Neural progenitor cell (in vitro differentiated cells): ENCODE results near the gene CCL27. TPM values are rescaled to one million over a fixed set of nuclear protein-coding genes. Genes with fewer than 3 reads are reported as not detected.
A peak's percentile ranks its signal among the peaks of the same experiment; 100 is the strongest.

Experiments
- DNase-seq: peaks from one replicate; pipeline ENCODE4 v3.0.0-alpha.2; 2016; ENCODE audit warnings: low spot score
- H2AFZ ChIP-seq: fragments of 200-600 bp; sonication (generic); replicated peaks from 2 replicates; pipeline ENCODE4 v1.6.1; 2016; ENCODE audit warnings: antibody characterized with exemption
- H3F3A ChIP-seq: fragments of 200-600 bp; sonication (generic); 2 replicates; pipeline ENCODE4 v1.6.1; 2016; ENCODE audit warnings: antibody characterized with exemption, low read depth
- H3K27ac ChIP-seq: fragments of 200-600 bp; sonication (generic); 2 replicates; pipeline ENCODE4 v1.5.1; 2016; ENCODE audit warnings: mild to moderate bottlenecking
- H3K27me3 ChIP-seq: fragments of 200-600 bp; sonication (generic); 2 replicates; pipeline ENCODE4 v1.6.1; 2016; ENCODE audit warnings: mild to moderate bottlenecking, moderate library complexity
- H3K36me3 ChIP-seq: fragments of 200-600 bp; sonication (generic); 2 replicates; pipeline ENCODE4 v1.5.1; 2016
- H3K4me1 ChIP-seq: fragments of 200-600 bp; sonication (generic); 2 replicates; pipeline ENCODE4 v1.6.1; 2016; ENCODE audit warnings: mixed run types
- H3K4me2 ChIP-seq: fragments of 200-600 bp; sonication (generic); 2 replicates; pipeline ENCODE4 v1.6.1; 2016
- H3K4me3 ChIP-seq: fragments of 200-600 bp; sonication (generic); 2 replicates; pipeline ENCODE4 v1.5.1; 2016
- H3K79me2 ChIP-seq: fragments of 200-600 bp; sonication (generic); 2 replicates; pipeline ENCODE4 v1.6.1; 2016; ENCODE audit warnings: low read depth
- H3K9ac ChIP-seq: fragments of 200-600 bp; sonication (generic); 2 replicates; pipeline ENCODE4 v1.6.1; 2016
- H3K9me3 ChIP-seq: fragments of 200-600 bp; sonication (generic); 2 replicates; pipeline ENCODE4 v1.5.1; 2016; ENCODE audit warnings: low read depth
- H4K20me1 ChIP-seq: fragments of 200-600 bp; sonication (generic); 2 replicates; pipeline ENCODE4 v1.6.1; 2016; ENCODE audit warnings: low read depth
- H3K27ac Mint-ChIP-seq: 3 replicates; pipeline ENCODE4 v1.8.0; 2021; ENCODE audit warnings: mixed read lengths
- H3K27me3 Mint-ChIP-seq: 2 replicates; pipeline ENCODE4 v1.8.0; 2022; ENCODE audit warnings: low read depth, mild to moderate bottlenecking, inconsistent platforms, moderate library complexity, mixed read lengths; ENCODE audit not compliant: insufficient read depth
- H3K36me3 Mint-ChIP-seq: 3 replicates; pipeline ENCODE4 v1.8.0; 2021; ENCODE audit warnings: mixed read lengths
- H3K4me1 Mint-ChIP-seq: 3 replicates; pipeline ENCODE4 v1.8.0; 2021; ENCODE audit warnings: mixed read lengths
- H3K4me3 Mint-ChIP-seq: 3 replicates; pipeline ENCODE4 v1.8.0; 2021; ENCODE audit warnings: mild to moderate bottlenecking, moderate library complexity, mixed read lengths
- H3K9me3 Mint-ChIP-seq: 3 replicates; pipeline ENCODE4 v1.8.0; 2020; ENCODE audit warnings: mixed read lengths
- CTCF ChIP-seq: fragments of 200-600 bp; sonication (generic); IDR thresholded peaks from 2 replicates; pipeline ENCODE4 v1.5.1; 2017; ENCODE audit warnings: antibody characterized with exemption, mild to moderate bottlenecking
- EZH2 ChIP-seq: fragments of 200-600 bp; sonication (generic); IDR thresholded peaks from 2 replicates; pipeline ENCODE4 v1.6.1; 2017; ENCODE audit warnings: antibody characterized with exemption, mild to moderate bottlenecking, moderate library complexity
- EZH2phosphoT487 ChIP-seq: fragments of 200-600 bp; sonication (generic); IDR thresholded peaks from 2 replicates; pipeline ENCODE4 v1.6.1; 2017; ENCODE audit warnings: antibody characterized with exemption
- total RNA-seq: library from RNA; depleted of rRNA; stranded (reverse); fragments of >200 nt; gene quantifications from 2 replicates; pipeline ENCODE4 v1.2.3, GENCODE V29; 2015; ENCODE audit warnings: low replicate concordance

CCL27 gene
- total RNA-seq, 1 donor from 2014 or later, result 0.67 TPM

GRCh38 chr9:34630402-34631154 is 31.9 kb downstream of the CCL27 start:
- Histone ChIP-seq H4K20me1 (peaks cover 5% of the 10 kb centered on the region), H3K4me1 (peaks cover 49% of the 10 kb centered on the region), H3K4me3 (no peak overlapping the region), H3K4me2 (peak overlapping the region; percentile 46), H3K27ac (no peak overlapping the region), H3K27me3 (peaks cover 69% of the 10 kb centered on the region), H3K9me3 (no peaks in the 10 kb centered on the region), H3K79me2 (peaks cover under 1% of the 10 kb centered on the region), H3K9ac (no peak overlapping the region), H2AFZ (no peak overlapping the region), H3F3A (peaks cover 38% of the 10 kb centered on the region), H3K36me3 (no peaks in the 10 kb centered on the region)
- Mint-ChIP-seq H3K4me3 (peak overlapping the region; percentile 84), H3K27ac (no peak overlapping the region), H3K36me3 (peaks cover 2% of the 10 kb centered on the region), H3K4me1 (peaks cover 24% of the 10 kb centered on the region), H3K9me3 (peaks cover 2% of the 10 kb centered on the region), H3K27me3 (peaks cover 51% of the 10 kb centered on the region)
- no peak for DNase-seq
- TF ChIP-seq EZH2phosphoT487 (no peak), CTCF (no peak), EZH2 (no peak)

- Histone ChIP-seq H3K27me3 (peaks cover 70% of the 10 kb centered on the region), H3K36me3 (no peaks in the 10 kb centered on the region), H4K20me1 (peaks cover 5% of the 10 kb centered on the region), H3K4me3 (peak overlapping the region; percentile 66), H3K9ac (no peak overlapping the region), H3F3A (peaks cover 45% of the 10 kb centered on the region), H2AFZ (no peak overlapping the region), H3K4me2 (peak overlapping the region; percentile 97), H3K79me2 (no peaks in the 10 kb centered on the region), H3K4me1 (peaks cover 60% of the 10 kb centered on the region), H3K9me3 (no peaks in the 10 kb centered on the region), H3K27ac (no peak overlapping the region)
- DNase-seq, result no peak
- Mint-ChIP-seq H3K4me3 (peak overlapping the region; percentile 84), H3K27me3 (peaks cover 51% of the 10 kb centered on the region), H3K36me3 (no peaks in the 10 kb centered on the region), H3K27ac (no peak overlapping the region), H3K4me1 (peaks cover 22% of the 10 kb centered on the region), H3K9me3 (peaks cover 2% of the 10 kb centered on the region)
- TF ChIP-seq CTCF (no peak), EZH2phosphoT487 (no peak), EZH2 (no peak)
These were observed 33.0 kb downstream of the CCL27 start for GRCh38 chr9:34629491-34629808.

- peaks cover 70% of the 10 kb centered on the region for H3K27me3 ChIP-seq
- peak; percentile 80 for DNase-seq
These were observed 33.6 kb downstream of the CCL27 start, which contains the start of gene ARID3C for GRCh38 chr9:34628656-34629490. ARID3C (minus strand) TSS chr9:34629066; CDS start chr9:34628014, 1,052 bp downstream.

More at GRCh38 chr9:34628656-34629490, 33.6 kb downstream of the CCL27 start, which contains the start of gene ARID3C:
- peak within 1 kb of the TSS; percentile 97 for H3K4me2 ChIP-seq
- H3K36me3 ChIP-seq, result no peaks in the 10 kb centered on the region
- peaks cover 19% of the 10 kb centered on the region for H3K4me1 Mint-ChIP-seq
- H3K27ac Mint-ChIP-seq, result no peak within 1 kb of the TSS
- peaks cover 2% of the 10 kb centered on the region for H3K9me3 Mint-ChIP-seq
- H3K27ac ChIP-seq, result no peak within 1 kb of the TSS
- H4K20me1 ChIP-seq, result no peaks in the 10 kb centered on the region
- no peaks in the 10 kb centered on the region for H3K9me3 ChIP-seq
- peak within 1 kb of the TSS; percentile 75 for H2AFZ ChIP-seq
- peaks cover 66% of the 10 kb centered on the region for H3K4me1 ChIP-seq
- H3K79me2 ChIP-seq, result no peaks in the 10 kb centered on the region
- no peaks in the 10 kb centered on the region for H3K36me3 Mint-ChIP-seq
- TF ChIP-seq EZH2phosphoT487 (no peak), CTCF (peak; percentile 11), EZH2 (peak; percentile 48)
- H3F3A ChIP-seq, result peaks cover 45% of the 10 kb centered on the region
- peak within 1 kb of the TSS; percentile 66 for H3K4me3 ChIP-seq
- no peak within 1 kb of the TSS for H3K9ac ChIP-seq
- H3K4me3 Mint-ChIP-seq, result peak within 1 kb of the TSS; percentile 84
- peaks cover 50% of the 10 kb centered on the region for H3K27me3 Mint-ChIP-seq
